GM18505 (cell line): ENCODE results near the gene FETUB.
"Not testable (repeated sequence)": the region's sequence is repeated elsewhere in the genome, so short reads cannot be mapped to it uniquely, and the experiment has no call there.

Experiments used
- ATAC-seq: cut with Tn5 transposase; IDR thresholded peaks from one replicate; pipeline ENCODE4 v1.9.1; 2021; ENCODE audit not compliant: unreplicated experiment
- POLR2A ChIP-seq: IDR thresholded peaks from 4 replicates; pipeline ENCODE4 v1.6.1; 2011; ENCODE audit warnings: borderline replicate concordance; ENCODE audit not compliant: insufficient read depth, insufficient read length; ENCODE audit errors: extremely low read depth

Gene FETUB

DNA sequence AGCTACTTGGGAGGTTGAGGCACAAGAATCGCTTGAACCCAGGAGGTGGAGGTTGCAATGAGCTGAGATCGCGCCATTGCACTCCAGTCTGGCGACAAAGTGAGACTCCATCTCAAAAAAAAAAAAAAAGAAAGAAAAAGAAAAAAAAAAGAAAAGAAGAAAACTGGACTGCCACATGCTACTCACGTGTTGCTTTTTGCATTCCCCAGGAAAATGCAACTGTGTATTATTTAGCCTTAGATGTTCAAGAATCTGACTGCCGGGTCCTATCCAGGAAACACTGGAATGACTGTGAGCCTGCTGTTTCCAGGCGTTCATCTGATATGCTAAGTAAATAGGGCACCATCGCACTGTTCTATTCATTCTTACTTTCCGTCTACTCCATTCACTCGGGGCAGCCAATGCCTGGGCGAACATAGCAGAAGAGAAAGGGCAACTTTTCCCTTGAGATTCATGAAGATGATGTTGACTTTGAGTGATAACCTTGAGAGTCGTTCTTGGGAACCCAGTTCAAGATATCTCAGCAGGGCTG lies 47.0 kb downstream of the FETUB start:
- TF ChIP-seq POLR2A, result no peak
- no peak for ATAC-seq

GRCh38 chr3:186690304-186690703 lies 50.1 kb downstream of the FETUB start:
- ATAC-seq, result not testable (repeated sequence)

GRCh38 chr3:186691676-186692075 lies 51.5 kb downstream of the FETUB start:
- no peak for TF ChIP-seq POLR2A
- ATAC-seq, result no peak

GRCh38 chr3:186693843-186694242 lies 53.6 kb downstream of the FETUB start:
- no peak for TF ChIP-seq POLR2A
- ATAC-seq, result no peak

GRCh38 chr3:186694288-186695032 lies 54.3 kb downstream of the FETUB start:
- ATAC-seq, result no peak

GRCh38 chr3:186696522-186696921 lies 56.3 kb downstream of the FETUB start:
- TF ChIP-seq POLR2A, result no peak
- ATAC-seq, result no peak

More at GRCh38 chr3:186694288-186695032, 54.3 kb downstream of the FETUB start:
- TF ChIP-seq POLR2A, result no peak

DNA sequence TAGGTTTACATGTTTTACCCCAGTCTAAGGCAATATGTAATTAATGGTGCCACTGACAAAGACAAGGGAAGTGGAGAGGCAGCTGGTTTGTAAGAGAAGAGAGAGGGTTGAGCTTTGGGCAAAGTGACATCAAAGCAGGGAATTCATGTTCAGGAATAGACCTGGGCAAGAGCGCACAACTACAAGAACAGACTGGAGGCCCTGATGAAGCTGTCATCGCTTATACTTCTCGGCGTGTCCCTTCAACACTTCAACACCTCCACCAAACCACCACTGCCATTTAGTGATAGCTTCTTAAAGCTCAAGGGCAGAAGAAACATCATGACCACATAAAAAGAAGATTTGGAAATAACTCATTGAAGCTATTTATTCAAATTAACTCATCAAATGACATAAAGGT lies 57.3 kb downstream of the FETUB start:
- TF ChIP-seq POLR2A, result no peak
- ATAC-seq, result no peak

- no peak for ATAC-seq
- no peak for TF ChIP-seq POLR2A
These were observed 60.1 kb downstream of the FETUB start for GRCh38 chr3:186700267-186700666.

DNA sequence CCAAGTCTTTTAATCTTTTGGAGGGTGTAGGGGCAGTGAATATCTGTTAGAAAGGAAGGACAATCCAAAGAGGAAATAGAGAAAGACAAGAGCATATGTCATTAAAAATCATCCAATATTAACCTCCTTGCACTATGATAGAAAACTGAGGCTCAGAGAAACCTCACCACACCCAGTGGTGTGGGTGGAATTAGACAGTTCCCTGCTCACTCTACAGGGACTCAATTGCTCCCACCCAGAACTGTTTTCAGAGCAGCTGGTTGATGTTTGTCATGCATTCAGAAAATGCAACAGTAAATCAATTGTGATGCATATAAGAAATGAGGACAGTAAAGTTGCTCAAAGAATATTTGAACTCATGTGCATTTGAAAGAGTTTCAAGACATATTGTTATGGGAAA lies 62.3 kb downstream of the FETUB start:
- not testable (repeated sequence) for ATAC-seq
